ENCODE results near the gene EFNB1. TPM values are rescaled to one million over a fixed set of nuclear protein-coding genes. Genes with fewer than 3 reads are reported as not detected.

EFNB1 gene
- total and polyA plus RNA-seq, 10 of the 15 experiments (the other 5 are each of a cell fraction or from before 2014, with no cell fraction given): 0.02 to 1.0 (median 0.81) TPM; not detected in 1

DNA sequence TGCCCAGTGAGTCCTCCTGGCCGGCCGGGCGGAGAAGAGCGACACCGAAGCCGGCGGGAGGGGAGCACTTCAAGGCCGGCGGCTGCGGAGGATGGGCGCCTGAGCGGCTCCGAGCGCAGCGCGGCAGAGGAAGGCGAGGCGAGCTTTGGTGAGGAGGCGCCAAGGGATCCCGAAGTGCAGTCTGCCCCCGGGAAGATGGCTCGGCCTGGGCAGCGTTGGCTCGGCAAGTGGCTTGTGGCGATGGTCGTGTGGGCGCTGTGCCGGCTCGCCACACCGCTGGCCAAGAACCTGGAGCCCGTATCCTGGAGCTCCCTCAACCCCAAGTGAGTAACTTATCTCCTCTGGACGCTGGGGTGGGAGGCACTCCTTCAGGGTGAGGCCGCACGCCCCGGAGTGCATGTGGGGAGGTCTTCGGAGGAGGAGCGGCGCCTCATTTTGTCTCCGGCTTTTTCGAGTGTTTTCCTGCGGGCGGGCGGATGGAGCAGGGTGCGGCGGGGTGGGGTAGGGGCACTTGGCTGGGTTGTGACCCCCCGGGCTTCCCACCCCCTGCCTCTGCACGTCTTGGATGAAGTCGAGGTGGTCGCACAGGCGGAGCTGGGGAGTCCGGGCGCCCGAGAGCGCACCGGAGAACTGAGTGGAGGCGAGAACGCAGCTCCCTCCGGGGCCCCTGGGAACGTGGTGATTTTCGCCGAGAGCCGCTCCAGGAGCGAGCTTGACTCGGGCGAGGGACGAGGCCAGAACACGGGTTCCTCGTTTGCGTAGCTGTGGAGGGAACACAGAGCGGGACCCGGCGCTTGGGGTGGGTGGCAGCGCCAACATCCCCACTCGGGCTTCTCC is 979 bp downstream of the EFNB1 start:
- peak; percentile 27 for ATAC-seq
- ChIA-PET SMC1A (ENCODE audit: uncharacterized antibody, unreplicated experiment) (no interaction called here), RAD21 (ENCODE audit: unreplicated experiment) (interaction anchor here (1.0 to 1.3 kb wide), 2 partner anchors 8 to 199 kb away, joined by 3 to 5 read pairs; no protein-coding TSS in a partner anchor), CTCF (interaction anchor here (1.0 to 3.3 kb wide), 6 partner anchors 32 to 557 kb away, joined by 3 to 34 read pairs (median 8); no protein-coding TSS in a partner anchor), POLR2A (no interaction called here)
- H3K36me3 ChIP-seq (ENCODE audit: control insufficient read depth in 2 of 2, insufficient read depth in 2 of 2, low read length in 1 of 2): no peaks in the 10 kb centered on the region
- WGBS (ENCODE audit: insufficient coverage, insufficient replicate concordance, low lambda C conversion rate, missing lambda C conversion rate): 31% methylated on average over 63 of the region's 74 CpGs
- intact Hi-C loops (cut with micrococcal nuclease; ENCODE audit: unreplicated experiment): loop anchor here (5.0 to 10.0 kb wide), 3 partner anchors 295 to 558 kb away; no protein-coding TSS in a partner anchor
- H3K9me3 ChIP-seq (replicated peaks; ENCODE audit: control insufficient read depth, insufficient read depth, low read length): no peaks in the 10 kb centered on the region; the same call in 2 of the 3 replicates
- BruUV-seq (replicated peaks): no TSS peak
- H3K9ac ChIP-seq (ENCODE audit: control insufficient read depth, insufficient read depth, low read length): no peak overlapping the region
- FAIRE-seq: no peak
- H3K4me2 ChIP-seq (ENCODE audit: control insufficient read depth, insufficient read depth): peak overlapping the region; percentile 24
- H4K20me1 ChIP-seq (ENCODE audit: control insufficient read depth, insufficient read depth): no peaks in the 10 kb centered on the region; the same call in 1 of the 2 replicates
- no peak overlapping the region for H2AFZ ChIP-seq (ENCODE audit: control insufficient read depth, low read depth, low read length)
- H3K4me3 ChIP-seq: peak overlapping the region; percentile 55
- no peaks in the 10 kb centered on the region for H3K79me2 ChIP-seq (ENCODE audit: control insufficient read depth, insufficient read depth, low read length)
- peaks cover 0 to 1% of the 10 kb centered on the region in 2 experiments; a peak in 2 of 4 replicates for H3K27me3 ChIP-seq (replicated peaks in 1 of 2; ENCODE audit: control insufficient read depth in 2 of 2, insufficient read depth in 2 of 2, low read length in 1 of 2)
- no peak overlapping the region for H3K27ac ChIP-seq (ENCODE audit: control insufficient read depth, insufficient read depth)
- no peak for TF ChIP-seq SKIL (IDR thresholded peaks at IDR 0.05; ENCODE audit: low read depth, poor library complexity, severe bottlenecking)
- no peak for TF ChIP-seq SIN3A (IDR thresholded peaks at IDR 0.05; ENCODE audit: low read depth, low read length)
- TF ChIP-seq SRF (IDR thresholded peaks at IDR 0.05; ENCODE audit: low read depth in 2 of 2, low read length in 2 of 2): no peak
- no peak for TF ChIP-seq MLLT1 (IDR thresholded peaks at IDR 0.05)
- TF ChIP-seq CHD1 (IDR thresholded peaks at IDR 0.05; ENCODE audit: low read depth, low read length): no peak
- TF ChIP-seq ETV6 (conservative IDR thresholded peaks at IDR 0.05 in 1 of 2, IDR thresholded peaks at IDR 0.05 in 1 of 2; ENCODE audit: borderline replicate concordance in 1 of 2, low read depth in 1 of 2): no peak
- no peak for TF ChIP-seq NFXL1 (IDR thresholded peaks at IDR 0.05; ENCODE audit: borderline replicate concordance)
- no peak for TF ChIP-seq KLF5 (IDR thresholded peaks at IDR 0.05; ENCODE audit: partially characterized antibody)
- TF ChIP-seq POU2F2 (IDR thresholded peaks at IDR 0.05; ENCODE audit: borderline replicate concordance, low read depth, low read length): no peak
- TF ChIP-seq RBBP5 (conservative IDR thresholded peaks at IDR 0.05): no peak
- no peak for TF ChIP-seq SPI1 (IDR thresholded peaks at IDR 0.05; ENCODE audit: borderline replicate concordance, insufficient read depth, low read depth, low read length)
- no peak for TF ChIP-seq EZH2 (IDR thresholded peaks at IDR 0.05; ENCODE audit: borderline replicate concordance, control insufficient read depth, low read depth, low read length)
- TF ChIP-seq NFYB (IDR thresholded peaks at IDR 0.05; ENCODE audit: insufficient read depth, low read depth, low read length): no peak
- TF ChIP-seq HDGF (IDR thresholded peaks at IDR 0.05): no peak
- no peak for DNase-seq (ENCODE audit: low read depth, low spot score)
- H3K4me1 ChIP-seq (ENCODE audit: control insufficient read depth, insufficient read depth, low read length): no peaks in the 10 kb centered on the region
- in situ Hi-C loops (cut with MboI): loop anchor here (5.0 to 10.0 kb wide), 3 partner anchors 388 to 555 kb away; no protein-coding TSS in a partner anchor
